NCI-H748 (cell line): ENCODE data around the gene SARM1.
A peak's percentile ranks its signal among the peaks of the same experiment; 100 is the strongest.
"Not testable (repeated sequence)": the region's sequence is repeated elsewhere in the genome, so short reads cannot be mapped to it uniquely, and the experiment has no call there.

Source experiments
- DNase-seq: peaks from one replicate; lab custom pipeline; 2025; ENCODE audit not compliant: unreplicated experiment; lab: John Stamatoyannopoulos, UW

The SARM1 gene

GRCh38 chr17:28371245-28372202 lies at the start of gene SARM1:
Gene SARM1, plus strand, starts transcription at chr17:28371694. Its CDS starts 339 bp downstream, at chr17:28372033.
- DNase-seq = peak; percentile 99

- DNase-seq = no peak
These were observed 47.2 kb upstream of the SARM1 start for GRCh38 chr17:28324267-28324745.

- no peak for DNase-seq
These were observed 46.7 kb upstream of the SARM1 start for GRCh38 chr17:28324781-28325180.

- DNase-seq = no peak
These were observed 46.3 kb upstream of the SARM1 start for GRCh38 chr17:28325211-28325610.

GRCh38 chr17:28326114-28326513 lies 45.4 kb upstream of the SARM1 start:
- peak; percentile 17 for DNase-seq

- DNase-seq = no peak
These were observed 44.4 kb upstream of the SARM1 start for GRCh38 chr17:28327031-28327607.

- no peak for DNase-seq
These were observed 43.8 kb upstream of the SARM1 start for GRCh38 chr17:28327709-28328108.

- DNase-seq = no peak
These were observed 43.2 kb upstream of the SARM1 start for GRCh38 chr17:28328325-28328724.

- no peak for DNase-seq
These were observed 40.8 kb upstream of the SARM1 start for GRCh38 chr17:28330671-28331070.

GRCh38 chr17:28331891-28332420 lies 39.5 kb upstream of the SARM1 start:
- DNase-seq = no peak

GRCh38 chr17:28333083-28333746 lies 38.3 kb upstream of the SARM1 start:
- DNase-seq = no peak

GRCh38 chr17:28334171-28334570 lies 37.3 kb upstream of the SARM1 start:
- DNase-seq = no peak

- no peak for DNase-seq
These were observed 36.8 kb upstream of the SARM1 start for GRCh38 chr17:28334666-28335200.

GRCh38 chr17:28335201-28335958 lies 36.1 kb upstream of the SARM1 start, which contains the start of the genes IFT20 and TNFAIP1:
Gene IFT20, minus strand, starts transcription at chr17:28335472. Its CDS starts 3,487 bp downstream, at chr17:28331985.
Gene TNFAIP1, plus strand, starts transcription at chr17:28335761. Its CDS starts 3,761 bp downstream, at chr17:28339522.
- peak; percentile 100 for DNase-seq

GRCh38 chr17:28335959-28336871 lies 35.3 kb upstream of the SARM1 start:
- DNase-seq = peak; percentile 85

GRCh38 chr17:28338056-28338768 lies 33.3 kb upstream of the SARM1 start:
- no peak for DNase-seq

- DNase-seq = not testable (repeated sequence)
These were observed 32.7 kb upstream of the SARM1 start for GRCh38 chr17:28338769-28339212.

GRCh38 chr17:28339431-28339830 lies 32.1 kb upstream of the SARM1 start:
- no peak for DNase-seq
